Right atrium auricular region (tissue), 2 donors: ENCODE measurements around the gene SPTB. TPM values are rescaled to one million over a fixed set of nuclear protein-coding genes. Genes with fewer than 3 reads are reported as not detected.
A peak's percentile ranks its signal among the peaks of the same experiment; 100 is the strongest.

Experiments
- DNase-seq: peaks from one replicate; pipeline ENCODE4 v3.0.0-alpha.2; 2019; ENCODE audit warnings: low spot score
- H3K27ac ChIP-seq, 2 donors: fragments of 200-600 bp; sonication (generic); 1 replicate in 1 of 2; 2 replicates in 1 of 2; pipeline ENCODE4 v1.5.1; 2016 to 2019
- H3K27me3 ChIP-seq, 2 donors: fragments of 200-600 bp; sonication (generic); one replicate each; pipeline versions ENCODE4 v1.5.1 to v1.6.0; 2017 to 2019
- H3K36me3 ChIP-seq: fragments of 200-600 bp; sonication (generic); one replicate; pipeline ENCODE4 v1.5.1; 2016
- H3K4me1 ChIP-seq, 2 donors: fragments of 200-600 bp; sonication (generic); one replicate each; pipeline versions ENCODE4 v1.5.1 to v1.6.0; 2017 to 2019
- H3K4me3 ChIP-seq, 2 donors: fragments of 200-600 bp; sonication (generic); 1 replicate in 1 of 2; 2 replicates in 1 of 2; pipeline ENCODE4 v1.5.1; 2017 to 2019; ENCODE audit warnings: mild to moderate bottlenecking in 1 of 2, moderate library complexity in 1 of 2
- H3K9me3 ChIP-seq, 2 donors: fragments of 200-600 bp; sonication (generic); one replicate each; pipeline ENCODE4 v1.5.1; 2019
- total RNA-seq, 2 donors: library from RNA; depleted of rRNA; stranded (reverse); fragments of >200 nt; gene quantifications; one replicate each; pipeline ENCODE4 v1.1.0, GENCODE V29; 2016
- TF ChIP-seq, protein P1 (sequence below), 2 donors: fragments of 200-600 bp; sonication (generic); IDR thresholded peaks; one replicate each; pipeline ENCODE4 v1.5.1; 2019; ENCODE audit warnings: antibody characterized with exemption in 2 of 2

SPTB gene
- total RNA-seq, 2 donors from 2014 or later = 84.4 to 102 TPM

DNA sequence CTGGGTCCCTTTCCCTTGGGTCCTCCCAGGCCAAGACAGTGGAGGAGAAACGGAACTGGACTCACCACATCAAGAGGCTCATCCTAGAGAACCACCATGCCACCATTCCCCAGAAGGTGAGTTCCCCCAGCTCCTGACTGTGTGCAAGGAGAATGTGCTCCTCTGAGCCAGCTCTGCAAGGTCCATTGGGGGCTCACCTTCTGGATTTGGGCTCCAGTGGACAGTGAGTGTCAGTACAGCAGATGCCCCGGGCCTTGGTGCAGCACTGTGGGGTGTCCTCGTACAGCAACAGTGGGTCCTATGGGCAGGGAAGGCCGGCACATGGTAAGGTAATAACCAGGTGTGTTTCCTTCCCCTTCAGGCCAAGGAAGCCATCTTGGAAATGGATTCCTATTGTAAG is 147.6 kb downstream of the SPTB start:
- Histone ChIP-seq H3K4me3 (no peak overlapping the region), H3K27me3 (no peaks in the 10 kb centered on the region), H3K36me3 (peaks cover 66% of the 10 kb centered on the region), H3K9me3 (no peaks in the 10 kb centered on the region), H3K4me1 (peaks cover 0 to 34% of the 10 kb centered on the region in 2 donors), H3K27ac (no peak overlapping the region)
- TF ChIP-seq, protein P1, sequence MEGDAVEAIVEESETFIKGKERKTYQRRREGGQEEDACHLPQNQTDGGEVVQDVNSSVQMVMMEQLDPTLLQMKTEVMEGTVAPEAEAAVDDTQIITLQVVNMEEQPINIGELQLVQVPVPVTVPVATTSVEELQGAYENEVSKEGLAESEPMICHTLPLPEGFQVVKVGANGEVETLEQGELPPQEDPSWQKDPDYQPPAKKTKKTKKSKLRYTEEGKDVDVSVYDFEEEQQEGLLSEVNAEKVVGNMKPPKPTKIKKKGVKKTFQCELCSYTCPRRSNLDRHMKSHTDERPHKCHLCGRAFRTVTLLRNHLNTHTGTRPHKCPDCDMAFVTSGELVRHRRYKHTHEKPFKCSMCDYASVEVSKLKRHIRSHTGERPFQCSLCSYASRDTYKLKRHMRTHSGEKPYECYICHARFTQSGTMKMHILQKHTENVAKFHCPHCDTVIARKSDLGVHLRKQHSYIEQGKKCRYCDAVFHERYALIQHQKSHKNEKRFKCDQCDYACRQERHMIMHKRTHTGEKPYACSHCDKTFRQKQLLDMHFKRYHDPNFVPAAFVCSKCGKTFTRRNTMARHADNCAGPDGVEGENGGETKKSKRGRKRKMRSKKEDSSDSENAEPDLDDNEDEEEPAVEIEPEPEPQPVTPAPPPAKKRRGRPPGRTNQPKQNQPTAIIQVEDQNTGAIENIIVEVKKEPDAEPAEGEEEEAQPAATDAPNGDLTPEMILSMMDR (IDR thresholded peaks at IDR 0.05) = no peak
- DNase-seq = no peak

DNA sequence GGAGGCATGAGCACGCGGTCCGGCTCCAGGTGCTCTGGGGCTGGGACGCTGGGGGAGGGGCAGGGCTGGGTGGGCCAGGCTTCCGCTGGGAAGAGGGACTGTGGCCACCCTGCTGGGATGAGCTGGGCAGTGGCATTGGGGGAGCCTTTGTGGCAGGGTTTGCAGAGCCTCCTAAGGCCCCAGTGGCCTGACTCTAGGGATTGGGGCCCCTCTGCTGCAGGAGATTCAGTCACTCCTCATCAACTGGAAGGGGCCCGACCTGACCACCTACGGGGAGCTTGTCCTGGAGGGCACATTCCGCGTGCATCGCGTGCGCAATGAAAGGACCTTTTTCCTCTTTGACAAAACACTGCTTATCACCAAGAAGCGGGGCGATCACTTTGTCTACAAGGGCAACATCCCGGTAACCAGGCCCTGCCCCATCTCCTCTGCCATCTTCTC is 148.5 kb downstream of the SPTB start:
- no peak for DNase-seq
- Histone ChIP-seq H3K9me3 (no peaks in the 10 kb centered on the region), H3K4me3 (no peak overlapping the region), H3K36me3 (peaks cover 60% of the 10 kb centered on the region), H3K4me1 (peaks cover 0 to 34% of the 10 kb centered on the region in 2 donors), H3K27ac (no peak overlapping the region), H3K27me3 (no peaks in the 10 kb centered on the region)
- TF ChIP-seq, protein P1 (IDR thresholded peaks at IDR 0.05) = no peak

DNA sequence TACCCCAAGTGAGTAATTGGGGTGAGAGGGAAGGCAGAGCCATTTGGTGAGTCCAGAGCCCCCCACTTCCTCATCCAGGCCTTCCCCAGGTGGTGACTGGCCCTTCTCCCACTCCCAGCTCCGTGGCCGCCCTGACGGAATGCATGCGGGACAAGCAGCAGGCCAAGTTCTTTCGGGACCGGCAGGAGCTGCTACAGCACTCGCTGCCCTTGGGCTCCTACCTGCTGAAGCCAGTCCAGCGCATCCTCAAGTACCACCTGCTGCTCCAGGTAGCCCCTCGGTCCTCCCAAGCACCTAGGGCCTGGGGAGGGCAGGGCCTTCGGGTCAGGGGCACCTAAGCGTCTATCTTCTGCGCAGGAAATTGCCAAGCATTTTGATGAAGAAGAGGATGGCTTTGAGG is 149.0 kb downstream of the SPTB start:
- H3K4me1 ChIP-seq = peaks cover 0 to 37% of the 10 kb centered on the region in 2 donors
- DNase-seq = no peak
- H3K36me3 ChIP-seq = peaks cover 60% of the 10 kb centered on the region
- no peak overlapping the region for H3K27ac ChIP-seq
- H3K9me3 ChIP-seq = no peaks in the 10 kb centered on the region
- TF ChIP-seq, protein P1 (IDR thresholded peaks at IDR 0.05) = no peak
- H3K27me3 ChIP-seq = no peaks in the 10 kb centered on the region
- H3K4me3 ChIP-seq = no peak overlapping the region

DNA sequence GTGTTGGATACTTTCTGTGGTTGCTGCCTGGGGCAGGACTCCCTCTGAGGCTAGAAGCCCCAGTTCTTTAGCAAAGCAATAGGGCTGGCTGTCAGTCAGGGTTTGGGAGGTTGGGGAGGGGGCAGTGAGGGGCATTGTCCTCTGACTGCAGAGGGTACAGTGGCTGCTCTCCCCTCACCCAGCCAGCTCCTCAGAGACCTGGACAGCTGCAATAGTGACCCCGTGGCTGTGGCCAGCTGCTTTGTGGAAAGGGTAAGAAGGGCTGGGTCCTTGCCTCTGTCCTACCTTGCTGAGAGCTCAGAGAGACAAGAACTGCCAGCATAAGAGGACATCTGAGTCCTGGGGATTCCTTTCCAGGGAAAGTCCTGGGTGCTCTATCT is 149.7 kb downstream of the SPTB start:
- no peak for DNase-seq
- H3K36me3 ChIP-seq = peaks cover 60% of the 10 kb centered on the region

DNA sequence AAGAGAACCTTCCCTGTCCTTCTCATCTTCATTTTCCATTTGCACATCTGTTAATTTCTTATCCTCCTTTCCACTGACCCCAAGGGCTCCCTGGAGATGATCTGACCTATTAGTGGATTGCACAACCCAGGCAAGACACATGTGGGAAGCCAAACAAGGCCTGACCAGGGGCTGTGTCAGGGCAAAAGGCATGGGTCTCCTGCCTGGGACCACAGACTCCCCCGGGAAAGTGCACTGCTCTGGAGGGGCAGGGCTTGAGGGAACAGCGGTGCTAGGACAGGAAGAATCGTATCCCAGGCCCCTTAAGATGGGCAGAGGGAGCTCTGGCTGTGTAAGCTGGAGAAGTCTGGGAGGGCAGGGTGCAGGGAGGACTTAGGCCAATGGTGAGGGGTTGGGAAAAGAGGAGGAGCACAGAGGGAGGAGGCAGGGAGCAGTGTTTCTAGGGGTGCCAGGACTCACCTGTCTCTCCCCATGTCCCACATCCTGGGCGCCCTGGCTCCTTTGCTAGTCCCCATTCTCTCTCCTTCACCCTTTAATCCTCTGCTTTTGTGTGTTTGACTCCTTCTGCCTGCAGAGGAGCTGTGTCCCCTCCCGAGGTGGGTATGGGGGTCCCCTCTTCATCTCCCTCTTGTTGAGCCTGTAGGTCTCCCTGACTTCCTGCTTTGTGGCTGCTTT is 150.2 kb downstream of the SPTB start:
- Histone ChIP-seq H3K4me1 (peaks cover 0 to 49% of the 10 kb centered on the region in 2 donors), H3K4me3 (no peak overlapping the region), H3K27me3 (no peaks in the 10 kb centered on the region), H3K36me3 (peaks cover 60% of the 10 kb centered on the region), H3K27ac (no peak overlapping the region), H3K9me3 (no peaks in the 10 kb centered on the region)
- TF ChIP-seq, protein P1 (IDR thresholded peaks at IDR 0.05) = no peak
- no peak for DNase-seq

More for the DNA sequence above, 149.7 kb downstream of the SPTB start:
- no peak overlapping the region for H3K27ac ChIP-seq
- H3K9me3 ChIP-seq = no peaks in the 10 kb centered on the region
- peaks cover 0 to 44% of the 10 kb centered on the region in 2 donors for H3K4me1 ChIP-seq
- H3K4me3 ChIP-seq = no peak overlapping the region
- no peaks in the 10 kb centered on the region for H3K27me3 ChIP-seq
- TF ChIP-seq, protein P1 (IDR thresholded peaks at IDR 0.05) = no peak

DNA sequence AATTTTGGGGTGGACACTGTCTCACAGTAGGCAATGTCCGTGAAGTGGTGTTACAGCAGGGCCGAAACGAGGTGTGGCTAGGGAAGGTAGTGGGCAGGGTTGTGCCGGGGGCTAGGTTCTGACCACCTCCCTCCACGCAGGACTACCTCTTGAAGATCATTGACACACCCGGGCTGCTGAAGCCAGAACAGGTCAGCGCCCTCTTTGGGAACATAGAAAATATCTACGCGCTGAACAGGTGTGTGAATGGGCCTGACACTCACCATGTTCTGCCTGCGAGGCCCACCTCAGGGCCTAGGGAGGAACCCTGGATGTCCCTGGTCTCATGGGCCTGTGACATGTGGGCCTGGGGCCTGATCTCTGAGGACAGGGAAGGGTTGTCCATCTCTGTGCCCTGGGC is 150.9 kb downstream of the SPTB start:
- no peaks in the 10 kb centered on the region for H3K27me3 ChIP-seq
- H3K4me3 ChIP-seq = no peak overlapping the region
- H3K9me3 ChIP-seq = no peaks in the 10 kb centered on the region
- H3K4me1 ChIP-seq = peaks cover 0 to 56% of the 10 kb centered on the region in 2 donors
- TF ChIP-seq, protein P1 (IDR thresholded peaks at IDR 0.05) = no peak
- DNase-seq = no peak
- H3K36me3 ChIP-seq = peaks cover 59% of the 10 kb centered on the region
- H3K27ac ChIP-seq = peak overlapping the region in 1 of 2 donors; percentile 23
